Epidermal melanocyte (primary cell): ENCODE data around the gene CLTRN.
"Not testable (repeated sequence)": the region's sequence is repeated elsewhere in the genome, so short reads cannot be mapped to it uniquely, and the experiment has no call there.

Source experiments
- DNase-seq: peaks from one replicate; pipeline ENCODE4 v3.0.0; 2011; ENCODE audit warnings: low spot score; ENCODE audit not compliant: insufficient read length

The CLTRN gene, protein sequence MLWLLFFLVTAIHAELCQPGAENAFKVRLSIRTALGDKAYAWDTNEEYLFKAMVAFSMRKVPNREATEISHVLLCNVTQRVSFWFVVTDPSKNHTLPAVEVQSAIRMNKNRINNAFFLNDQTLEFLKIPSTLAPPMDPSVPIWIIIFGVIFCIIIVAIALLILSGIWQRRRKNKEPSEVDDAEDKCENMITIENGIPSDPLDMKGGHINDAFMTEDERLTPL

DNA sequence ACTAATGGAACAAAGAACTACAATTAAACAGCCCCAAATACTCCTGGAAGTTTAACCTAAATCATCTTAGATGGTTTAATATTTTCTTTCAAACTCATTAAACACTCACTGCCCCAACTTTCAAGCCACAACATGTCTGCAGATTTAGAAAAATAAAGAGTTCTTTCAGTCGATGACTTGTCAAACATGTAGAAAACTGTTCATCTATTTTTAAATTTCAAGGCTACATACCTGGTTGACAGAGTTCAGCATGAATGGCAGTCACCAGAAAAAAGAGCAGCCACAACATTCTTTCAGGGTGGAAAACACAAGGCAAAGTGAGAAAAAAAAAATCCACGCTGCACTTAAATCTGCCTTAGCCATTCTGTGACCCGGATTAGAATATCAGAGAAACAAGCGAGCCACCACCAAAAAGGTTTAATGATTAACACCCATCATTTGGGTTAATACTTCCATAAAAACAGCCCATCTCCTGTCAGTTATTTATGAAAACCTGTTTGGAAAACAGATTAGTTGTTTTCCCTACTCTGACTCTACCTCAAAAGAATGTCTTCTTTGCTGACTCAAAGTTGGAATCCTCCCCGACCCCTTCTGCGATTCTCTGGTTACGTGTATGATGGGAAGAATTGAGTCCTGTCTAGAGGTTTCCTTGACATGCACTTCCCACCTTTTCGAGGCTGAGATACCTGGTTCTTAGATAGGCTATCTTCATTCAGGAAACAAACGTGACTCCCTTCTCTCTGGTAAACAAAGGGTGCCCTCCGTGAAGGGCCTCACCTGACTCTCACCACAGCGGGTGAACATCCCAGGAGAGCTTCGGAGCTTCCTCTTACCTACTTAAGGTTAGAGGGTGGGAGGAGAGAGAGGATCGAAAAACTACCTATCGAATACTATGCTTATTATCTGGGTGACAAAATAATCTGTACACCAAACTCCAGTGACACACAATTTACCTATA, at the start of gene CLTRN:
CLTRN (minus strand) TSS at position 319 of the 958 bp plus-strand sequence; CDS start at position 289, 30 bp downstream.
- no peak for DNase-seq

DNA sequence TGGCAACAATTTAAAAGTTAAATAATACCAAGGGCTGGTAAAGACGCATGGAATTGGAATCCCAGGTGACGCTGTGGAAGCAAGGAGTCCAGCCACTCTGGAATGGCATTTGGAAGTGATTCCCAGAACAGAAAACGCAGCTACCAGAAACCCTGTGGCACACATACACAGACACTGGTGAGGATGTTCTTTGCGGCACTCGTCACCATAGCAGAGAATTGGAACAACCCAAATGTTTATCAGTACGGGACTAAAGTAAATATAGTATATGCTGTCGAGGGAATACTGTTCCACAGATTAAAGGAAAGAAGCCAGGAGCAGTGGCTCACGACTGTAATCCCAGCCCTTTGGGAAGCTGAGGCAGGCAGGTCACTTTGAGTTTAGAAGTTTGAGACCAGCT, 39.7 kb upstream of the CLTRN start:
- not testable (repeated sequence) for DNase-seq

DNA sequence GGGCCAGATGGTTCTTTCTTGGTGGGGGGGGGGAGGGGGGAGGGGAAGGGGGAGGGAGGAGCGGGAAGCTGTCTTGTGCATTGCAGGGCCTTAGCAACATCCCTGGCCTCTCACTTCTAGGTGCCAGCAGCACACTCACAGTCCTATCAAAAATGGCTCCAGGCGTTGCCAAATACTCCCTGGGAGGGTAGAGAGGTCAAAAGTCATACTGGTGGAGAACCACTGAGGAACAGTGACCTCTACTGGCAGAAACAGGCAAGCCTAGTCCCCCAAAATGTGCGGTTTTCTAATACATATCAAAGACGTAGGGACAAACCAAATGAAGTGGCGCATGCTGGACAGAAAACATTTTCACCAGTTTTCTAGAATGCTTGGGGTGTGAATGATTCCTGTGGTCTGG, 39.2 kb upstream of the CLTRN start:
- DNase-seq: not testable (repeated sequence)

DNA sequence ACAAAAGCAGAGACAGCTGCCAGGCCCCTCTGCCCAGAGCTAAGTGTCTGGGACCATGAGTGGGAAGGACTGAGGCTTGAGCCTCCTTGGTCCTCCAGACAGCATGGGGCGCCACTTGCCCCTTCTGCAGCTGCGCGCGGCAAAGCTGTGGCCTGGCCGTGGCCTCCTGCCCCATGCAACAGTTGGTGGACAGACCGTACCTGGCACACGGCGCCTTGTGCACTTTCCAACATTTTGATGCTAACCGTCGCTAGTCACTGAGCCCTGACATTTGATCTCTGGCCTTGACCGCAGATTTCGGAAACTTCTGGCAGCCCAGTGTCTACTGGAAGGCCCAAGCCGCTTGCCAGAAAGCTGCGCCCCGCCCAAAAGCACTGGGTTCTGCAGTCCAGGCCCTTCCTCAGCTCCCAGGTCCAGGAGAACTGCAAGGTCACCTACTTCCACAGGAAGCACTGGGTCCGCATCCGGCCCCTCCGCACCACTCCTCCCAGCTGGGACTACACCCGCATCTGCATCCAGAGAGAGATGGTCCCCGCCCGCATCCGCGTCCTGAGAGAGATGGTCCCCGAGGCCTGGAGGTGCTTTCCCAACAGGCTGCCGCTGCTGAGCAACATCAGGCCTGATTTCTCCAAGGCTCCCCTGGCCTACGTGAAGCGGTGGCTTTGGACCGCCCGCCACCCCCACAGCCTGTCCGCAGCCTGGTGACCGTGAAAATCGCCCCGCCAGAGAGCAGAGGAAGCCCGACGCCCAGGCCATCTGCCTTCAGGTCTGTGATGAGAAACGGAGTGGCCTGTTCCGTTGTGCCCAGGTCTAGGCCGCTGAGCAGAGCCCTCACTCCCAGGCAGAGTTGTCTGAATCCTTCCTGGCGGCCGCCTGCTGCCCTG, 38.1 kb upstream of the CLTRN start:
- no peak for DNase-seq

DNA sequence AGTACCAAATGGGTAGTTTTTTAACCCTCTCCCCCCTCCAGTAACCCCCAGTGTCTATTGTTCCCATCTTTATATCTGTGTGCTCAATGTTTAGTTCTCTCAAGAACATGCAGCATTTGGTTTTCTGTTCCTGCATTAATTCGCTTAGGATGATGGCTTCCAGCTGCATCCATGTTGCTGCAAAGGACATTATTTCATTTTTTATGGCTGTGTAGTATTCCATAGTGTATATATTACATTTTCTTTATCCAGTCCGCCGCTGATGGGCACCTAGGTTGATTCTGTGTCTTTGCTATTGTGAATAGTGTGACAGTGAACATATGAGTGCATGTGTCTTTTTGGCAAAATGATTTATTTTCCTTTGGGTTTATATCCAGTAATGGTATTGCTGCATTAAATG, 31.9 kb upstream of the CLTRN start:
- DNase-seq: no peak

DNA sequence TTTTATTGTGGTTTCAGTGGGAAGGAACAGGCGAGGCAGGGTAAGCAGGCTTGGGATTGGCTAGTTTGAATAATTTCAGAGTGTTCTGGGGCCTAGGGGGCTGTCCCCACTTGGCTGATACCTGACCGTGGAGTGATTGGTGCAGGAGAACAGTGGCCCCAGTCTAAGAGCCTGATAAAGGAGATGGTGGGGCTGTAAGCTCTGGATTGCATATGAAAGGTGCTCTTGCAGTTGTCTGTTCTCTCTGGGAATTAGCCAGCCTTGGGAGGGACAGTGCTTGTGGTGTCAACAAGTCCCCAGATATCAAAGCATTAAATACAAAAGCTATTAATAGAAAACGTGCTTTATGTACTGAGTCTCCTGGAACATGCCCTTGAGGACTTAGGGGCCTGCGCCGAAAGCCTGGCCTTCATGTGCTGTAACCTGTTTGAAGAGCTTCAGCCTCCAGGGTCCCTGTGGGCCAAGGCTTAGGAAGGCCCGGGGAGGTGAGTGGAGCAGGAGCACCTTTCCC, 30.4 kb upstream of the CLTRN start:
- no peak for DNase-seq

DNA sequence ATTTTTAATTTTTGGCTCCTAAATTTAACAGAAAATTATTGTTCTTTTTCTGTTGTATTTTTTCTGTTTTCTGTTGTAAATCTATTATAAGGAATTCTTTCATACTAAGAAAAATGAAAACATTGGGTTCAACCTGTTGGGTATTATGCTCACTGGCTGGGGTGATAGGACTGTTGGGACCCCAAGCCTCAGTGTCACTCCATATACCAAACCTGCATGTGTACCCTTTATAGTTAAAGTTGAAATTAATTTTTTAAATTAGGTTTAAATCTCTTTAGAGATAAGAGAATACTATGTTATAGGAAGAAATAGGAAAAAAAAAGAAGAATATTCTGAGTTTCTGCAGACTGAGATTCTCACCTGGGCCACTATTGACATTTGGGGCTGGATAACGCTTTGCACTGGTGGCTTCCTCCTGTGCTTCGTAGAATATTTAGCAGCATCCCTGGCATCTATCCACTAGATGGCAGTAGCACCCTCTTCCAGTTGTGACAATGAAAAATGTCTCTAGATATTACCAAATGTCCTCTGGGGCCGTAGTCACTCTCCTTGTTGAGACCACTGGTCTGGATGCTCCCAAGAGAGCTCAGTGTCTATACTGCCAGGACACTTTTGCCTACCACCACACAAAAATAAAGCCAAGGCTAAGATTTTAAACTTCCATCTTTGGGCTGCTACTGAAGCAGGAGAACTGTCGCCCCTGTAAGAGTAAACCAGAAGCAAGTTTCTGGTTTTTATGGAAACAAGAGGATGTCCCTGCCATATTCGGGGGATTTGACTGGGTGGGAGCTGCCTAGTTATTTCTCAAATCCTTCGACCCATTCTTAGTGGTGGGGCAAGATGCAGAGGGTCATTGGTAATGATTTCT, 22.4 kb upstream of the CLTRN start:
- peak; percentile 14 for DNase-seq

DNA sequence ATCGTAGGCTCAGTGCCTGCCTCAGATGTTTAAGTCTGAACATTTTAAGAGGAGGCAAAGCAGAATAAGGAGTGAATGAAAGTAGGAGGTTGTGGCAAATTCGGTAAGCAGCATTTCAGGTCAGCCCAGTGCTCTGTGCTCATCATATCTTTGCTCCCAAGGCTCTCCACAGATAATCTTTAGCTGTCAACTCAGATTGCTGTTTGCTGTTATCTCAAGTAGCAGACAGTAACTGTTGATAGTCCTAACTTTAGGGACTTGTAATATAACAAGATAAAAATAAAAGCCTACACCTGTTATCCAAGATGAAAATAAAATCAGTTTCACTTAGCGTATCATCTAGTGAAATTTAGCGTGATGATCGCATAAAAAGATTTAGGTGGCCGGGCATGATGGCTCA, 18.6 kb upstream of the CLTRN start:
- no peak for DNase-seq

DNA sequence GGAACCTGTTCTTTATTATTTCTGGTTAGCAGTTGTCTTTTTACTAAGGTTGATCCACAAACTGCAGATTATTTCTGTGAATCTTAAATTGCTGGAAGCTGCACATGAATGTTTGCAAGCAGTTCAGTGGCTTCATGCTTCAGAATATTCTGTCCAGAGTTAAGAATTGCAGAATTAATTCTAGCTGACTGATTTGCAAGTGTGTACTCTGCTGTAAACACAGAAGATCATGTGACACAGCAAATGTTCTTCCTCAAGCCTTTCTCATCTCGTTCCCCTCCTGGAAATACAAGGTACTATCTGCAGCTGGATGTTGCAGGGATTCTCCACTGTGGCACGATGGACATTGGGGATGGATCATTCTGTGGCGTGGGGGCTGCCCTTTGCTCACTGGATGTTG, 16.8 kb upstream of the CLTRN start:
- no peak for DNase-seq

DNA sequence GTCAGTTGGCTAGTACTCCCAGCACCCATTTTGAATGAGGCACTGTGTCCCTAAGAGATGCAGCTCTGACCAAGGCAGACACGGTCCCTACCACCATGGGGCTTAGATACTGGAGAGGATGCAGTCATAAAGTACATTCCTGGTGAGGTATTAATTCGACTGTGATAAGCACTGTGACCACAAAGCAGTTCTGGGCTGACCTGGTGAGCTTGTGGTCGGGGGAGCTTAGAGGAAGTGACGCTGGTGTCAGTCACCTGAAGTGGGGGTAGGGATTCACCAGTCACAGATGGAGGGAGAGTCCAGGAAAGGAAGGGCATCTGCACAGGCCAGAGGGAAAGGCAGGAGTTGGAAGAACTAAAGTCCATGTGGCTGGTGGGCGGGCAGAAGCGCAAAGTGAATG, 15.8 kb upstream of the CLTRN start:
- no peak for DNase-seq

DNA sequence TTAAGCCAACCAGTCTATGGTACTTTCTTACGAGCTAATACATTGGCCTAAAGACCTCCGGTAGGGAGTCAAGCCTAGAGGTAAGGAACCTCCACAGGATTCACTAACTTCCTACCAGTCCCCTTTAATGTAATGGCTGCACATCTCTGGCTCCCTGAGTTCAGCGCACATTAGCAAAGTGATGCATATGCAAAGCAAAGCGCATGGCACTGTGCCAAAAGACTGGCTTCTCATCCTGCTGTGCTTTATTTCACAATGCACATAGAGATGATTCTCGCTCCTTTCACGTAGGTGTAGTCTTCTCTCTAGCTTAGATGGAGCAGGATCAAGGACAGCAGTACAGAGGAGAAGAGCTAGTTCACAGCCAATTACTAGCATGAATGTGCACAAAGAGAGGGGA, 14.6 kb upstream of the CLTRN start:
- no peak for DNase-seq

DNA sequence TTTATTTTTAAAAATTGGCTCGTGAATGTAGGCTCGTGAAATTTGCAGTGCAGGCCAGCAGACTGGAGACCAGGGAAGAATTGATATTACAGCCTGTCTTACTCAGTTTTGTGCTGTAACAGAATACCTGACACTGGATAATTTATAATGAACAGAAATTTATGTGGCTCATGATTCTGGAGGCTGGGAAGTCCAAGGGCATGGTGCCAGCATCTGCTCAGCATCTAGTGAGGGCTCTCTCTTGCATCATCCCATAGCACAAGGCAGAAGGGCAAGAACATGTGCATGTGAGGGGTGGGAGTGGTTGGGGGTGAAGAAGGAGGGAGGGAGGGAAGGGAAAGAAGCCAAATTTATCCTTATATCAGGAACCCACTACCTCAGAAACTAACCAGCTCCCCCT, 13.7 kb upstream of the CLTRN start:
- DNase-seq: no peak

DNA sequence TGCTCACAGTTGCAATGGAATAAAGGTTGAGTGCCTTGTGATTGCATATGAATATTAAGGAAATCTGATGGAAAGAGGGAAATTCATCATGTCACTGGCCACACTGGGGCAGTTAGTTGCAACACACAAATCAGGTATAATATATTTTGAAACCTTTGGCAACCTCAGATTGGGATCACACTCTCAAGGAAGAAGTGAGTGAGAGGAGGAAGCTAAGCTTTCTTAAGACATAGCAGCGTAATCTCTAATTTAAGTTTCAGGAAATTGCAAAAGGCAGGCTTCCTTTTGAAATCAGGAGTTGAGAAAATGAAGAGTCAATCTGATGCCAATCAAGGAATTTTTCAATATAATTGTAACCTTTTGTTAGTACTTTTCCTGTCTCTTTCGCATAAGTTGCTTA, 12.3 kb upstream of the CLTRN start:
- DNase-seq: no peak

DNA sequence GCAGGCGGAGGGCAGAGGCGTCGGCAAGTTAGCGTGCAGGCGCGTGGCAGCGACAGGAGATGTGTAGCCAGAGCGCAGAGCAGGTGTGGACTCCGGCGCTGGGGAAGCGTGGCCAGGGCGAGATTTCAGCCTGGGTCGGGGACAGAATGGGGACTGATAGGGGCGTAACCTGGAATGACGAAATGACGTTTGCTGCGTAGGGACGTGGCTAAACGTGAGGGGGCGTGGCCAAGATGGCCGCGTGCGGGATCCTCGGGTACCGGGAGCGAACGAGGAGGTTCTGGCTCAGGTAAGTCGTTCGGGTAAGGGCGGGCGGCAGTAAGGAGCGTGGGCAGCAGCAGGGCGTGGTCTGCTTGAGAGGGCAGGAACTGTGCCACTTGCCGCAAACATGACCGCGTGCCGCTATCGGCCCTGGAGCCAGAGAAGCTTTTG, 10.9 kb upstream of the CLTRN start:
- no peak for DNase-seq

DNA sequence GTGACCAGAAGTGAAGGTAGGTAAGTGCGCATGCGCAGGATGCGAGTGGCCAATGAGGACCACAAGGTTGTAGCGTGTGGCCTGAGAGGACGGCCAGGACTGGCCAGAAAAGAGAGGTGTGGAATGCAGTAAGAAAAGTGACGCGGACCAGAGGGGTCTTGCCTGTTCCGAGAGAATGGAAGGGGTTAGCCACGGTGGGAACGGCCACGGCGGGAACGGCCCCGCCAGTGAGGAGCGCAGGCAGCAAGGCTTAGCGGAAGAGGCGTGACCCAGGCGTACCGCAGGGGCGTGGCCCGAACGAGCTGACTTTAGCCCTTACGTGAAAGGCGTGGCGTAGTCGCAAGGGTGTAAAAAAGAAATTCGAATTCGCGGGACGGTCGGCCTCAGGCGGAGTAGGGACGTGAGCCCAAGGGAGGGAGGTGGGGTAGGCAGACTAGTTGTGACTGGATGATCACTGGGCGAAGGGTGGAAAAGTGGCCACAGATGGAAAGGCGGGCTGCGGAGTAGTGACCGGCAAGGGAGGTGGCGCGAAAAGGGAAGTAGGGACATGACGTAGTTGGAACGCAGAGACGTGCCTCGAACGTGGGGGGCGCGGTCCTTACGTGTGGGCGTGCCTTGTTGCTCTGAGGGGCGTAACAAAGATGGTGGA, 10.4 kb upstream of the CLTRN start:
- peak; percentile 57 for DNase-seq

DNA sequence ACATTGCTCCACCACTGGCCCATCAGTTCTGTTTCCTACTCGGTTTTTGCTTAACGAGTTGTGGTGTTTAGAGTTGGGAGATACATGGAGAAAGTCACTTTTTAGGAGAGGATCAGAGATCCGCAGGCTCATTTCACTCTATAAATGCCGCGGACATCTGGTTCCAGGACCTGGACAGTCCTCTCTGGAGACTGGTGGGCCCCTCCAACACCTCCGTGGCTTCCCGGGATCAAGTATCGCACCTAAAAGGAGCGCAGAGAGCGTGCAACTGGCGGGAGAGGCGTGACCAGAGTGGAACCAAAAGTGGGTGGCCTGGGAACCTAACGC, 9.9 kb upstream of the CLTRN start:
- DNase-seq: no peak

DNA sequence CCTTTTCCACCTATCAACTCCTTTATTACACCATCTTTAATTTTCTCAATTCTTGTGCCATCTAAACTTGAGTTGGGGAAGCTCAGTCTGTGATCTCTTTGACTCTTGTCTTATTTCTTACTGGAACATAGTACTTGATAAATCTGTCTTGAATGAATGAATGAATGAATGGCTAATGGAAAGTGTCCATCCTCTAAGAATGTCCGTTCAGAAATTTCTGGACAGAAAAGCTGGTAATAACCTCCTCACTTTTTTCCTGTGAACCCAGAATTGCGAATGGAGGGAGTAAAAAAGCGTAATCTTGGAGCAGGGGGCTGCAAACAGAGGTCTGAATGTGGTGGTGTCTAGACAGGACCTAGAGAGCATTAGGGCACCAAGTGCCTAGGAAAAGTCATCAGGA, 9.4 kb upstream of the CLTRN start:
- no peak for DNase-seq

DNA sequence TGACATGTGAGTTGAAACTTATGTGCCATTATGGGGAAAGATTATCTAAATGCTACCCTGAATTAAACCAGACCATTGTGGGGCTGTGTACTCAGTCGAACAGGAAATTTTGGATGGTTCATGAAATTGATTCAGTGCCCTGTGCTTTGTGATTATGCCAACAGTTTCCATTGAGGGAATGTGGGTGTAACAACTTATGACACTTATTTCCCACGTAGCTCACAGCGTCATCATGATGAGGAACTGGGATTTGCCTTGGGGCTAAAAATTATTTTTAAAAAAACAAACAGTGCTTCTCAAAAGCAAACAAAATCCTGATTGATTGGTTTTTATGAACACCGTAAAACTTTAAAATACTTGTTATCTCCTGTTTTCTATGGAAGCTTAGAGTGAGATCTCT, 8.3 kb upstream of the CLTRN start:
- no peak for DNase-seq

DNA sequence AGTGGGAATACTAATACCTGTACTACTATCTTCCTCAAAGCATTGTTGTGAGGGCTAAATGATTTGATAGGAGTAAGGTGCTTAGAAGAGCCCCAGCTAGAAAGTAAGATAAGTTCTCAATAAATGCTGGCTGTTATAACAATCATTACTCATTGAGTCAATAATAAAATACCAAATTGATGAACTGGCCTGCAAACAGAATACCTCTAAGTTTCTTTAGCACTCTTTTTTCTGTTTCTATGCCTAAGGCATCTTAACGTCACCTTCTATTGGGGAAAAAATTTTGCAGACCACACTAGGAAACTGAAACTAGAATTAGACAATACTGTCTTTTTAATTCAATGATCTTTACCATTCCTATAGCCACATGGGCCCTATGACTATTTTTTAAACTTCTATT, 1.2 kb downstream of the CLTRN start:
- DNase-seq: no peak

DNA sequence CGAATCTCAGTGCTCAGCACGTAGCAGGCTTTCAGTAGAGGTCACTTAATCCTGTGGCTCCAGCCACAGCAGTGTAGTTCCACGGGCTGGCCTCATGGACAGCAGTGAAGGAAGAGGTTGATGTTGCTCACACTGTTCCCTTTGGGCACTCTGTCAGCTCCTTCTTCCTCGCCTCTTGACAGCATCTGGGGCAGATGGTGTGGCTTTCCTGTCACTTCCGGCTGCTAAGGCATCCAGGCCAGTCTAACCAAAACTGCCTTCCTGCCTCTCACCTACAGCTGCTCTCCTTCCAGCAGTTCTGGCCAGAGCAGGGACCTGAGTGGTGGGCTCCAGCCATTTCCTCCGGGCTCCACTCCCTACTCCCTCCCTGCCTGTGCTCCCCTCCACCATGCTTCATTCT, 9.8 kb downstream of the CLTRN start:
- not testable (repeated sequence) for DNase-seq
